PFSK-1 (cell line): ENCODE measurements around the gene GDPD4.

ENCODE experiments used
- FOXP2 ChIP-seq: optimal IDR thresholded peaks from 2 replicates; pipeline ENCODE3; 2011; ENCODE audit warnings: borderline replicate concordance, control low read depth, inconsistent platforms; ENCODE audit not compliant: insufficient read depth; ENCODE audit errors: extremely low read length, extremely low read depth
- POLR2AphosphoS5 ChIP-seq: IDR thresholded peaks from 2 replicates; pipeline ENCODE4 v1.6.1; 2012; ENCODE audit warnings: low read depth, mild to moderate bottlenecking, control low read depth, low read length, moderate library complexity
- SIN3A ChIP-seq: IDR thresholded peaks from 2 replicates; pipeline ENCODE4 v1.6.1; 2012; ENCODE audit warnings: mild to moderate bottlenecking, low read length, moderate library complexity, borderline replicate concordance; ENCODE audit not compliant: insufficient read depth
- TAF1 ChIP-seq: IDR thresholded peaks from 2 replicates; pipeline ENCODE4 v1.6.1; 2012; ENCODE audit warnings: low read length, control low read depth, borderline replicate concordance; ENCODE audit not compliant: insufficient read depth
- TF ChIP-seq, protein P1 (sequence below), 2 experiments: IDR thresholded peaks; 2 replicates each; pipeline versions ENCODE4 v1.6.1 to v1.8.0; 2011 to 2012; ENCODE audit warnings: low read depth in 2 of 2, low read length in 2 of 2, control low read depth in 1 of 2, inconsistent platforms in 1 of 2, mild to moderate bottlenecking in 1 of 2, moderate library complexity in 1 of 2; ENCODE audit not compliant: insufficient read depth in 1 of 2

DNA sequence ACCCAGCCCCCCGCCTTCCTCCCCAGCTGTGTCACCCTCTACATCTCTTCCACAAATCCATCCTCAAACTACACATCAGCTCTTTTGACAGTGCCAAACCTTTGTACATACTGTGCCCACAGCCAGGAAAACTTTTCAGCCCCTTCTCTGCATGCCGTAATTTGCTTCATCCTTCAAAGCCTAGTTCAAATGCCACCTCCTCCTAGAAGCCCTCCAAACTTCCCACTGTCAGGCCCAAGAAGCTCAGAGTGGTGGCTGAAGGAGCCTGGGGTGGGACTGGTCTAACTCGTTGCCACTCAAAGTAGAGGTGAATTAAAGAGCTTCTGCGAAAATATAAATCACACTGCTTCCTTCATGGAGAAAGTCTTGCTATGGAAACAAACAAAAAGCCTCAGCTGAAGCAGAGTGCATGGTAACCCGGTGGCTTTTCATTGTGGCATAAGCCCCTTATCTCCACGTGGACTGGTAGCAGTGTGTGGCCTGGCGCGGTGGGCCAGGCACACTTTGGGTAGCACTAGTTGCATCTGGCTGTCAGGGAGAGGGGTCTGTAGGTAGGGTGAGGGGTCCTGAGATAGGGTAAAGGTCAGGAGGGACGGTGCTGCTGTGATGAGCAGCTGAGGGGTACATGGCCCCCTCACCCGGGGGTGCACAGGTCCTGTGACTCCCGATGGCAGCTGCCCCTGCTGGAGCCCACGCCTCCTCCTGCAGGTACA, 96.6 kb downstream of the GDPD4 start:
- TF ChIP-seq TAF1: no peak
- TF ChIP-seq, protein P1, sequence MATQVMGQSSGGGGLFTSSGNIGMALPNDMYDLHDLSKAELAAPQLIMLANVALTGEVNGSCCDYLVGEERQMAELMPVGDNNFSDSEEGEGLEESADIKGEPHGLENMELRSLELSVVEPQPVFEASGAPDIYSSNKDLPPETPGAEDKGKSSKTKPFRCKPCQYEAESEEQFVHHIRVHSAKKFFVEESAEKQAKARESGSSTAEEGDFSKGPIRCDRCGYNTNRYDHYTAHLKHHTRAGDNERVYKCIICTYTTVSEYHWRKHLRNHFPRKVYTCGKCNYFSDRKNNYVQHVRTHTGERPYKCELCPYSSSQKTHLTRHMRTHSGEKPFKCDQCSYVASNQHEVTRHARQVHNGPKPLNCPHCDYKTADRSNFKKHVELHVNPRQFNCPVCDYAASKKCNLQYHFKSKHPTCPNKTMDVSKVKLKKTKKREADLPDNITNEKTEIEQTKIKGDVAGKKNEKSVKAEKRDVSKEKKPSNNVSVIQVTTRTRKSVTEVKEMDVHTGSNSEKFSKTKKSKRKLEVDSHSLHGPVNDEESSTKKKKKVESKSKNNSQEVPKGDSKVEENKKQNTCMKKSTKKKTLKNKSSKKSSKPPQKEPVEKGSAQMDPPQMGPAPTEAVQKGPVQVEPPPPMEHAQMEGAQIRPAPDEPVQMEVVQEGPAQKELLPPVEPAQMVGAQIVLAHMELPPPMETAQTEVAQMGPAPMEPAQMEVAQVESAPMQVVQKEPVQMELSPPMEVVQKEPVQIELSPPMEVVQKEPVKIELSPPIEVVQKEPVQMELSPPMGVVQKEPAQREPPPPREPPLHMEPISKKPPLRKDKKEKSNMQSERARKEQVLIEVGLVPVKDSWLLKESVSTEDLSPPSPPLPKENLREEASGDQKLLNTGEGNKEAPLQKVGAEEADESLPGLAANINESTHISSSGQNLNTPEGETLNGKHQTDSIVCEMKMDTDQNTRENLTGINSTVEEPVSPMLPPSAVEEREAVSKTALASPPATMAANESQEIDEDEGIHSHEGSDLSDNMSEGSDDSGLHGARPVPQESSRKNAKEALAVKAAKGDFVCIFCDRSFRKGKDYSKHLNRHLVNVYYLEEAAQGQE (IDR thresholded peaks at IDR 0.05; ENCODE audit: insufficient read depth in 1 of 2, low read depth in 2 of 2, low read length in 2 of 2): no peak
- no peak for TF ChIP-seq SIN3A
- no peak for TF ChIP-seq POLR2AphosphoS5
- TF ChIP-seq FOXP2: no peak
